ENCODE data around the gene ST6GAL1. TPM values are rescaled to one million over a fixed set of nuclear protein-coding genes. Genes with fewer than 3 reads are reported as not detected.

ST6GAL1 gene
- total and polyA plus RNA-seq, 10 of the 15 experiments (the other 5 are each of a cell fraction or from before 2014, with no cell fraction given), result 74.2 to 248 (median 149) TPM

DNA sequence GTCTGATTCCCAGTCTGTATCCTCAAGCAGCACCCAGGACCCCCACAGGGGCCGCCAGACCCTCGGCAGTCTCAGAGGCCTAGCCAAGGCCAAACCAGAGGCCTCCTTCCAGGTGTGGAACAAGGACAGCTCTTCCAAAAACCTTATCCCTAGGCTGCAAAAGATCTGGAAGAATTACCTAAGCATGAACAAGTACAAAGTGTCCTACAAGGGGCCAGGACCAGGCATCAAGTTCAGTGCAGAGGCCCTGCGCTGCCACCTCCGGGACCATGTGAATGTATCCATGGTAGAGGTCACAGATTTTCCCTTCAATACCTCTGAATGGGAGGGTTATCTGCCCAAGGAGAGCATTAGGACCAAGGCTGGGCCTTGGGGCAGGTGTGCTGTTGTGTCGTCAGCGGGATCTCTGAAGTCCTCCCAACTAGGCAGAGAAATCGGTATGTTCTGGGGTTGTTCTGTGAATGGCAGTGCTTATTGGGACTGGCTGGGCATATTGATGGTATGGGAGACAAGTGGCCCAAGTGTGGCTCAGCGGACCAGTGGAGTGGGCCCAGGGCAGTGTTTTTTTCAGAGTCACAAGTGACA, 112.6 kb downstream of the ST6GAL1 start:
- Histone ChIP-seq H4K20me1 (ENCODE audit: control insufficient read depth, insufficient read depth) (no peaks in the 10 kb centered on the region), H3K27me3 (replicated peaks in 1 of 2; ENCODE audit: control insufficient read depth in 2 of 2, insufficient read depth in 2 of 2, low read length in 1 of 2) (no peaks in the 10 kb centered on the region), H3K9me3 (replicated peaks; ENCODE audit: control insufficient read depth, insufficient read depth, low read length) (0 out of 3 replicates have a peak, but pooled peaks cover 2% of the 10 kb centered on the region), H3K4me3 (peak overlapping the region; percentile 29; the same call in 1 of the 2 replicates), H3K4me2 (ENCODE audit: control insufficient read depth, insufficient read depth) (peak overlapping the region; percentile 5), H3K4me1 (ENCODE audit: control insufficient read depth, insufficient read depth, low read length) (peaks cover 59% of the 10 kb centered on the region), H3K9ac (ENCODE audit: control insufficient read depth, insufficient read depth, low read length) (0 out of 2 replicates have a peak overlapping the region, but pooled peaks have one; percentile 13), H3K36me3 (ENCODE audit: control insufficient read depth in 2 of 2, insufficient read depth in 2 of 2, low read length in 1 of 2) (peaks cover 32 to 59% of the 10 kb centered on the region in 2 experiments), H2AFZ (ENCODE audit: control insufficient read depth, low read depth, low read length) (no peak overlapping the region), H3K79me2 (ENCODE audit: control insufficient read depth, insufficient read depth, low read length) (peaks cover 85% of the 10 kb centered on the region), H3K27ac (ENCODE audit: control insufficient read depth, insufficient read depth) (peak overlapping the region; percentile 90)
- TSS peak; percentile 15 for BruUV-seq (replicated peaks)
- RAD21 ChIA-PET (ENCODE audit: unreplicated experiment), result interaction anchor here (4.5 kb wide), 1 partner anchor 11 kb away, joined by 46 read pairs; no protein-coding TSS in a partner anchor
- ATAC-seq (no peak), FAIRE-seq (no peak), DNase-seq (ENCODE audit: low read depth, low spot score) (no peak)
- in situ Hi-C loops (cut with MboI), result no loop called here
- CTCF ChIA-PET, result interaction anchor here (1.5 to 4.8 kb wide), 4 partner anchors 9 to 122 kb away, joined by 3 to 23 read pairs (median 4); no protein-coding TSS in a partner anchor
- SMC1A ChIA-PET (ENCODE audit: uncharacterized antibody, unreplicated experiment), result interaction anchor here (1.3 to 12.6 kb wide), 5 partner anchors 14 to 111 kb away, joined by 4 to 213 read pairs (median 11); no protein-coding TSS in a partner anchor
- intact Hi-C loops (cut with micrococcal nuclease; ENCODE audit: unreplicated experiment), result no loop called here
- TF ChIP-seq SMAD5 (IDR thresholded peaks at IDR 0.05; ENCODE audit: low read depth) (0 out of 2 replicates have a peak, but pooled peaks have one; percentile 42), RELA (IDR thresholded peaks at IDR 0.05; ENCODE audit: borderline replicate concordance, partially characterized antibody) (no peak), TCF7 (IDR thresholded peaks at IDR 0.05; ENCODE audit: borderline replicate concordance) (no peak), POLR2A (IDR thresholded peaks at IDR 0.05; ENCODE audit: low read depth, low read length) (0 out of 2 replicates have a peak, but pooled peaks have one; percentile 46), POLR2AphosphoS5 (IDR thresholded peaks at IDR 0.05; ENCODE audit: low read length) (peak; percentile 59; the same call in 1 of the 2 replicates)
- TF ChIP-seq, protein P1, sequence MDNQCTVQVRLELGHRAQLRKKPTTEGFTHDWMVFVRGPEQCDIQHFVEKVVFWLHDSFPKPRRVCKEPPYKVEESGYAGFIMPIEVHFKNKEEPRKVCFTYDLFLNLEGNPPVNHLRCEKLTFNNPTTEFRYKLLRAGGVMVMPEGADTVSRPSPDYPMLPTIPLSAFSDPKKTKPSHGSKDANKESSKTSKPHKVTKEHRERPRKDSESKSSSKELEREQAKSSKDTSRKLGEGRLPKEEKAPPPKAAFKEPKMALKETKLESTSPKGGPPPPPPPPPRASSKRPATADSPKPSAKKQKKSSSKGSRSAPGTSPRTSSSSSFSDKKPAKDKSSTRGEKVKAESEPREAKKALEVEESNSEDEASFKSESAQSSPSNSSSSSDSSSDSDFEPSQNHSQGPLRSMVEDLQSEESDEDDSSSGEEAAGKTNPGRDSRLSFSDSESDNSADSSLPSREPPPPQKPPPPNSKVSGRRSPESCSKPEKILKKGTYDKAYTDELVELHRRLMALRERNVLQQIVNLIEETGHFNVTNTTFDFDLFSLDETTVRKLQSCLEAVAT (IDR thresholded peaks at IDR 0.05), result peak; percentile 48; the same call in 1 of the 2 replicates
- POLR2A ChIA-PET, result interaction anchor here (0.6 to 8.0 kb wide), 3 partner anchors 14 to 106 kb away, joined by 3 to 120 read pairs (median 6); no protein-coding TSS in a partner anchor
- 97% methylated on average over 8 of the region's 8 CpGs for WGBS (ENCODE audit: insufficient coverage, insufficient replicate concordance, low lambda C conversion rate, missing lambda C conversion rate)

Data from GM12878 (cell line).